ENCODE measurements around the gene TBCCD1. TPM values are rescaled to one million over a fixed set of nuclear protein-coding genes. Genes with fewer than 3 reads are reported as not detected.

Gene TBCCD1
- total and polyA plus RNA-seq, 2 donors (not counting 3 experiments of a cell fraction or from before 2014, with no cell fraction given), result 16.5 to 16.6 TPM

DNA sequence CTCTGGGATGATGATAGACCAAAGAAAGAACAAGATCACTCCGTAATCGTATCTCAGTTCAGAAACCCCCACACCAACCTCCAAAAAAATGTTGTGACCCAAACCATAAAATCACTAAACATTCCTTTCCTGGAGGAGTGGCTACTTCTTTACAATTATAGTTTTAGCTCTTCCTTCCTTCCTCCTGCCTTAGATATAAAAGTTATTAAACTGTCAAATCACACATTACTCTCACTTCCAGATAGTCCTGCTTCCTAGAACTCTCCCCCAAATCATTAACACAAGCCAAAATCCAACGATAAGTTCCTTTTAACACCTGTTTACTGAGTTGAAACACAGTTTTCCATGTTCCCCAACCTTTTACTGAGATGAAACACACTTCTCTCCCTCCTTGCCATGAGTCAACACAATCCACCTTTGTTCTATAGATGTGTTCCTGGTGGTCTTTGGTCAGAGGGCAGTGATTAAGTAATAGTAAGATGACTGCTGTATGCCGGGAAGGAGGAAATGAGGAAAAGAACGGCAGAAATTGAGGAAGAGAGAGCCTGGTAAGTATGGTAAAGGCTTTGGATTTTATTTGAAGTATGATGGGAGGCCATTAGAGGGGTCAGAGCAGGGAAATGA, 14.6 kb downstream of the TBCCD1 start:
- peaks cover 10 to 20% of the 10 kb centered on the region in 2 experiments for H3K36me3 ChIP-seq (ENCODE audit: control insufficient read depth in 2 of 2, extremely low read depth in 1 of 2, insufficient read depth in 2 of 2, low read length in 2 of 2)
- H3K4me3 ChIP-seq (replicated peaks in 1 of 3; ENCODE audit: insufficient read depth in 1 of 3, low read depth in 1 of 3, low read length in 3 of 3), result no peak overlapping the region
- dilution Hi-C loops (cut with MboI; ENCODE audit: extremely low pct_ligation_motif_present, low sequenced_read_pairs), result no loop called here
- no peak overlapping the region for H3K9ac ChIP-seq (replicated peaks; ENCODE audit: extremely low read depth, insufficient read depth, low read length)
- H3K4me2 ChIP-seq (ENCODE audit: insufficient read depth, low read length), result no peak overlapping the region
- FAIRE-seq (no peak), DNase-seq (ENCODE audit: low read depth, low spot score) (no peak)
- no peaks in the 10 kb centered on the region for H3K4me1 ChIP-seq (ENCODE audit: control insufficient read depth, extremely low read depth, insufficient read depth, low read length)
- H3K27ac ChIP-seq (ENCODE audit: insufficient read depth, low read depth, low read length), result no peak overlapping the region
- H3K9me1 ChIP-seq (replicated peaks; ENCODE audit: control insufficient read depth, extremely low read depth, insufficient read depth, low read length), result no peaks in the 10 kb centered on the region
- TF ChIP-seq GATA2 (IDR thresholded peaks at IDR 0.05; ENCODE audit: insufficient read depth, insufficient read length, low read depth, low read length), result no peak
- TF ChIP-seq, protein P1, sequence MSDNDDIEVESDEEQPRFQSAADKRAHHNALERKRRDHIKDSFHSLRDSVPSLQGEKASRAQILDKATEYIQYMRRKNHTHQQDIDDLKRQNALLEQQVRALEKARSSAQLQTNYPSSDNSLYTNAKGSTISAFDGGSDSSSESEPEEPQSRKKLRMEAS (IDR thresholded peaks at IDR 0.05; ENCODE audit: insufficient read depth, insufficient read length), result no peak
- TF ChIP-seq JUN (IDR thresholded peaks at IDR 0.05; ENCODE audit: borderline replicate concordance, insufficient read depth, insufficient read length, low read depth), result no peak
- H2AFZ ChIP-seq (ENCODE audit: low read depth, low read length), result no peak overlapping the region
- H3K79me2 ChIP-seq (ENCODE audit: control insufficient read depth, insufficient read depth, low read length), result peaks cover 2% of the 10 kb centered on the region
- no TSS peak for BruUV-seq (replicated peaks)
- H4K20me1 ChIP-seq (replicated peaks; ENCODE audit: control insufficient read depth, extremely low read depth, insufficient read depth, low read length), result no peaks in the 10 kb centered on the region
- no peaks in the 10 kb centered on the region for H3K27me3 ChIP-seq (ENCODE audit: control insufficient read depth in 2 of 2, insufficient read depth in 2 of 2, low read length in 2 of 2)
- CTCF ChIA-PET, result interaction anchor here (2.7 kb wide), 1 partner anchor 12 kb away, joined by 19 read pairs; no protein-coding TSS in a partner anchor
- H3K9me3 ChIP-seq (replicated peaks; ENCODE audit: control insufficient read depth, insufficient read depth, low read length), result no peaks in the 10 kb centered on the region
- intact Hi-C loops (cut with micrococcal nuclease), result no loop called here
- POLR2A ChIA-PET, result no interaction called here

DNA sequence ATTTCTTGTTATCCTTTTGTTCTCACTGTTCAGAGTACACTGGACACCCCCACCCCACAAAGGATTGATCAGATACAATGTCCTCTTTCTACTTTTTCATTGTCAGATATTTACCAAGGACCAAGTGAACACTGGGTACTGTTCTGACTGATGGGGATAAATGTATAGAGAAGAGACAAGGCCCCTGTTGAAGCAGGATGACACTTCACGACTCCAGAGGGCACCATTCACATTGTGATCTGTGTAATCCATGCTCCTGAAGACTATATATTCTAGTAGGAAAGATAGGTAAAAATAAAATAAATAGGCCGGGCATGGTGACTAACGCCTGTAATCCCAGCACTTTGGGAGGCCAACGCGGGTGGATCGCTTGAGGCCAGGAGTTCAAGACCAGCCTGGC, 15.8 kb downstream of the TBCCD1 start:
- FAIRE-seq, result no peak
- Histone ChIP-seq H4K20me1 (replicated peaks; ENCODE audit: control insufficient read depth, extremely low read depth, insufficient read depth, low read length) (no peaks in the 10 kb centered on the region), H3K36me3 (ENCODE audit: control insufficient read depth in 2 of 2, extremely low read depth in 1 of 2, insufficient read depth in 2 of 2, low read length in 2 of 2) (peaks cover 8 to 15% of the 10 kb centered on the region in 2 experiments), H3K9me1 (replicated peaks; ENCODE audit: control insufficient read depth, extremely low read depth, insufficient read depth, low read length) (no peaks in the 10 kb centered on the region), H2AFZ (ENCODE audit: low read depth, low read length) (no peak overlapping the region), H3K27me3 (ENCODE audit: control insufficient read depth in 2 of 2, insufficient read depth in 2 of 2, low read length in 2 of 2) (no peaks in the 10 kb centered on the region), H3K4me2 (ENCODE audit: insufficient read depth, low read length) (no peak overlapping the region), H3K4me1 (ENCODE audit: control insufficient read depth, extremely low read depth, insufficient read depth, low read length) (no peaks in the 10 kb centered on the region), H3K79me2 (ENCODE audit: control insufficient read depth, insufficient read depth, low read length) (no peaks in the 10 kb centered on the region), H3K9ac (replicated peaks; ENCODE audit: extremely low read depth, insufficient read depth, low read length) (no peak overlapping the region), H3K9me3 (replicated peaks; ENCODE audit: control insufficient read depth, insufficient read depth, low read length) (no peaks in the 10 kb centered on the region), H3K27ac (ENCODE audit: insufficient read depth, low read depth, low read length) (no peak overlapping the region), H3K4me3 (replicated peaks in 1 of 3; ENCODE audit: insufficient read depth in 1 of 3, low read depth in 1 of 3, low read length in 3 of 3) (no peak overlapping the region)
- TF ChIP-seq MYC (IDR thresholded peaks at IDR 0.05; ENCODE audit: low read depth, low read length), result no peak
- no peak for TF ChIP-seq GATA2 (IDR thresholded peaks at IDR 0.05; ENCODE audit: insufficient read depth, insufficient read length, low read depth, low read length)
- TF ChIP-seq POLR2AphosphoS5 (IDR thresholded peaks at IDR 0.05; ENCODE audit: insufficient read depth, low read depth, low read length), result no peak
- no peak for TF ChIP-seq JUN (IDR thresholded peaks at IDR 0.05; ENCODE audit: borderline replicate concordance, insufficient read depth, insufficient read length, low read depth)
- TF ChIP-seq, protein P2, sequence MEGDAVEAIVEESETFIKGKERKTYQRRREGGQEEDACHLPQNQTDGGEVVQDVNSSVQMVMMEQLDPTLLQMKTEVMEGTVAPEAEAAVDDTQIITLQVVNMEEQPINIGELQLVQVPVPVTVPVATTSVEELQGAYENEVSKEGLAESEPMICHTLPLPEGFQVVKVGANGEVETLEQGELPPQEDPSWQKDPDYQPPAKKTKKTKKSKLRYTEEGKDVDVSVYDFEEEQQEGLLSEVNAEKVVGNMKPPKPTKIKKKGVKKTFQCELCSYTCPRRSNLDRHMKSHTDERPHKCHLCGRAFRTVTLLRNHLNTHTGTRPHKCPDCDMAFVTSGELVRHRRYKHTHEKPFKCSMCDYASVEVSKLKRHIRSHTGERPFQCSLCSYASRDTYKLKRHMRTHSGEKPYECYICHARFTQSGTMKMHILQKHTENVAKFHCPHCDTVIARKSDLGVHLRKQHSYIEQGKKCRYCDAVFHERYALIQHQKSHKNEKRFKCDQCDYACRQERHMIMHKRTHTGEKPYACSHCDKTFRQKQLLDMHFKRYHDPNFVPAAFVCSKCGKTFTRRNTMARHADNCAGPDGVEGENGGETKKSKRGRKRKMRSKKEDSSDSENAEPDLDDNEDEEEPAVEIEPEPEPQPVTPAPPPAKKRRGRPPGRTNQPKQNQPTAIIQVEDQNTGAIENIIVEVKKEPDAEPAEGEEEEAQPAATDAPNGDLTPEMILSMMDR (IDR thresholded peaks at IDR 0.05; ENCODE audit: extremely low read depth in 1 of 2, insufficient read depth in 1 of 2, low read depth in 1 of 2, low read length in 2 of 2), result no peak
- TF ChIP-seq, protein P1 (IDR thresholded peaks at IDR 0.05; ENCODE audit: insufficient read depth, insufficient read length), result no peak
- TF ChIP-seq EZH2 (IDR thresholded peaks at IDR 0.05; ENCODE audit: borderline replicate concordance, low read depth, low read length, severe bottlenecking), result no peak
- TF ChIP-seq POLR2A (IDR thresholded peaks at IDR 0.05; ENCODE audit: low read depth, low read length), result no peak
- no peak for TF ChIP-seq FOS (IDR thresholded peaks at IDR 0.05; ENCODE audit: borderline replicate concordance, insufficient read depth, low read length)
- intact Hi-C loops (cut with micrococcal nuclease), result no loop called here
- POLR2A ChIA-PET, result no interaction called here
- dilution Hi-C loops (cut with MboI; ENCODE audit: extremely low pct_ligation_motif_present, low sequenced_read_pairs), result no loop called here
- no peak for DNase-seq (ENCODE audit: low read depth, low spot score)
- BruUV-seq (replicated peaks), result no TSS peak
- CTCF ChIA-PET, result interaction anchor here (2.7 kb wide), 1 partner anchor 11 kb away, joined by 19 read pairs; no protein-coding TSS in a partner anchor
